Keratinocyte (primary cell): ENCODE data around the gene TMEM45A. TPM values are rescaled to one million over a fixed set of nuclear protein-coding genes. Genes with fewer than 3 reads are reported as not detected.

Experiments used
- DNase-seq: peaks from one replicate; pipeline ENCODE4 v3.0.0-alpha.2; 2011; ENCODE audit warnings: low read depth, missing footprints, low spot score
- FAIRE-seq: peaks from 2 replicates; lab custom pipeline; 2011; peaks lifted over from hg19 to GRCh38; lab: Jason Lieb, UNC
- H2AFZ ChIP-seq: 2 replicates; pipeline ENCODE4 v1.6.0; 2012; ENCODE audit warnings: low read length, control low read depth, inconsistent platforms; ENCODE audit not compliant: control insufficient read depth
- H3K27ac ChIP-seq: 2 replicates; pipeline ENCODE4 v1.5.1; 2011; ENCODE audit warnings: low read length; ENCODE audit not compliant: control insufficient read depth, insufficient read depth
- H3K27me3 ChIP-seq: 3 replicates; pipeline ENCODE4 v1.6.0; 2011; ENCODE audit warnings: low read length; ENCODE audit not compliant: control insufficient read depth, insufficient read depth; ENCODE audit errors: extremely low read depth
- H3K36me3 ChIP-seq, 2 experiments: 2 replicates in 1 of 2; 3 replicates in 1 of 2; pipeline ENCODE4 v1.5.1; 2011; ENCODE audit warnings: low read length in 2 of 2, mild to moderate bottlenecking in 1 of 2; ENCODE audit not compliant: control insufficient read depth in 2 of 2, insufficient read depth in 2 of 2; ENCODE audit errors: extremely low read depth in 1 of 2
- H3K4me1 ChIP-seq: 3 replicates; pipeline ENCODE4 v1.5.1; 2011; ENCODE audit warnings: low read length; ENCODE audit not compliant: control insufficient read depth, insufficient read depth; ENCODE audit errors: extremely low read depth
- H3K4me2 ChIP-seq: 3 replicates; pipeline ENCODE4 v1.6.0; 2011; ENCODE audit warnings: low read depth, low read length; ENCODE audit not compliant: control insufficient read depth, insufficient read depth; ENCODE audit errors: extremely low read depth
- H3K4me3 ChIP-seq, 3 experiments: fragments of 200-600 bp in 1 of 3; sonication (generic) in 1 of 3; 2 replicates in 2 of 3; 3 replicates in 1 of 3; pipeline ENCODE4 v1.5.1; 2011 to 2016; ENCODE audit warnings: low read length in 3 of 3, mild to moderate bottlenecking in 3 of 3, control low read depth in 2 of 3, inconsistent platforms in 1 of 3, low read depth in 1 of 3, mixed read lengths in 1 of 3, mixed run types in 1 of 3, moderate library complexity in 1 of 3; ENCODE audit not compliant: control insufficient read depth in 2 of 3, insufficient read depth in 2 of 3; ENCODE audit errors: extremely low read depth in 1 of 3
- H3K79me2 ChIP-seq: 2 replicates; pipeline ENCODE4 v1.6.0; 2012; ENCODE audit warnings: low read length; ENCODE audit not compliant: control insufficient read depth, insufficient read depth
- H3K9ac ChIP-seq: 3 replicates; pipeline ENCODE4 v1.6.0; 2011; ENCODE audit warnings: low read length; ENCODE audit not compliant: control insufficient read depth, insufficient read depth; ENCODE audit errors: extremely low read depth
- H3K9me1 ChIP-seq: 3 replicates; pipeline ENCODE4 v1.6.0; 2011; ENCODE audit warnings: low read length; ENCODE audit not compliant: control insufficient read depth, insufficient read depth; ENCODE audit errors: extremely low read depth
- H3K9me3 ChIP-seq: 2 replicates; pipeline ENCODE4 v1.5.1; 2012; ENCODE audit warnings: low read depth, low read length; ENCODE audit not compliant: control insufficient read depth
- H4K20me1 ChIP-seq: 3 replicates; pipeline ENCODE4 v1.6.0; 2011; ENCODE audit warnings: low read length; ENCODE audit not compliant: control insufficient read depth, insufficient read depth; ENCODE audit errors: extremely low read depth
- CTCF ChIP-seq, 3 experiments: IDR thresholded peaks in 1 of 3; conservative IDR thresholded peaks in 1 of 3; optimal IDR thresholded peaks in 1 of 3; 2 replicates in 2 of 3; 3 replicates in 1 of 3; pipeline versions ENCODE3 to v1.5.1; 2011; ENCODE audit warnings: low read length in 3 of 3, mild to moderate bottlenecking in 3 of 3, moderate library complexity in 2 of 3, control low read depth in 1 of 3, inconsistent platforms in 1 of 3; ENCODE audit not compliant: insufficient read depth in 2 of 3; ENCODE audit errors: extremely low read depth in 1 of 3
- EZH2 ChIP-seq: IDR thresholded peaks from one replicate; pipeline ENCODE4 v1.6.1; 2012; ENCODE audit warnings: inconsistent platforms, mild to moderate bottlenecking, low read length, moderate library complexity
- dilution Hi-C: fragments of 300-500 bp; cut with MboI; formaldehyde crosslinking; loops from one replicate; pipeline ENCODE4 v1.7.0; 2020; ENCODE audit warnings: low sequenced_read_pairs; ENCODE audit not compliant: extremely low pct_ligation_motif_present
- polyA plus RNA-seq, 5 experiments: library from polyadenylated mRNA; depleted of rRNA in 3 of 5; stranded (reverse) in 3 of 5; stranded (forward) in 1 of 5; unstranded in 1 of 5; fragments of >200 nt; gene quantifications; 1 replicate in 1 of 5; 2 replicates in 3 of 5; 3 replicates in 1 of 5; pipeline versions ENCODE4 v1.2.1 to v1.2.3, GENCODE V29; 2011 to 2012; ENCODE audit warnings: missing spikeins in 2 of 5, low read depth in 1 of 5, low replicate concordance in 1 of 5

The TMEM45A gene
- polyA plus RNA-seq, 1 donor (not counting 4 experiments of a cell fraction or from before 2014, with no cell fraction given), result 57.2 TPM

DNA sequence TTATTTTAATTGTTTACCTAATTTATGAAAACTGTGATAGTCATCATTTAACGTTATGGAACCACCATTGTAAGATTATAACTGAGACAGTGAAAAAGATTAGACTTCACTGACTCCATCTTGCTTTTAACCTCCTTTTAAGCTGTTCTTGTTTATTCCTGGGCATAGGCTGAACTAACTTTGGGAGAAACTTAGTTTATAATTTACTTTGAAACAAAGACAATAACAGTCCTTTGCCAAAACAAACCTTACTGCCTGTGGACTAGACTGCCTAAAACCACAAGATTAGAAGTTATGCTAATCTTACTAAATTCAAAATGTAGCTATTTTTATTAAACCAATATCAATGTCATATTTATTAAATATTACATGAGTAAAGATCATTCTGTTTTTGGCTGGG lies 44.3 kb upstream of the TMEM45A start:
- no peak overlapping the region for H3K9ac ChIP-seq
- no peak overlapping the region for H2AFZ ChIP-seq
- H4K20me1 ChIP-seq, result no peaks in the 10 kb centered on the region
- no peaks in the 10 kb centered on the region for H3K27me3 ChIP-seq
- no peaks in the 10 kb centered on the region for H3K36me3 ChIP-seq
- H3K27ac ChIP-seq, result no peak overlapping the region
- DNase-seq (no peak), FAIRE-seq (no peak)
- no peaks in the 10 kb centered on the region for H3K79me2 ChIP-seq
- H3K4me2 ChIP-seq, result no peak overlapping the region
- H3K9me3 ChIP-seq, result no peaks in the 10 kb centered on the region
- dilution Hi-C loops, result no loop called here
- H3K4me1 ChIP-seq, result no peaks in the 10 kb centered on the region
- H3K4me3 ChIP-seq, result no peak overlapping the region
- no peaks in the 10 kb centered on the region for H3K9me1 ChIP-seq
- no peak for TF ChIP-seq CTCF (optimal IDR thresholded peaks at IDR 0.05 in 1 of 3, IDR thresholded peaks at IDR 0.05 in 1 of 3, conservative IDR thresholded peaks at IDR 0.05 in 1 of 3; ENCODE audit: extremely low read depth in 1 of 3, insufficient read depth in 2 of 3, low read length in 3 of 3)
- TF ChIP-seq EZH2, result no peak

DNA sequence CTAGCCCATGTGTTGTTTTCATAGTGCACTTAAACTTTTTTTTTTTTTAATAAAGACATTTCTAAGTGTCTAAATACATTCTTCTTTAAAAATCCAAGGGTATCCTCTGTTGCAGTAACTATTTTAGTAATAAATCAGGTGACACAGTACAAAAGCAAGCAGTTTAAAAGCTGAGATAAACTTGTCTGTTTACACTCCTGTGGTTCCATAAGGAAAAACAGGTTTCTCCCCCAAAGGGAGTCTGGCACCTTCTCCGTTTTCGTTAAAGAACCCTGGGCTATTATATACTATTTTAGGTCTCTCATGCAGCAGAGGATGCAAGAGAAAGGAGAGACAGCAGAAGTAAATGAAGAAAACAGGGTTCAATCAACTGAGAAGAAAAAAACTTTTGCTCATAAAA lies 43.2 kb upstream of the TMEM45A start:
- Histone ChIP-seq H3K27ac (no peak overlapping the region), H3K79me2 (no peaks in the 10 kb centered on the region), H3K9me1 (no peaks in the 10 kb centered on the region), H3K9ac (no peak overlapping the region), H2AFZ (no peak overlapping the region), H3K4me1 (no peaks in the 10 kb centered on the region), H3K9me3 (no peaks in the 10 kb centered on the region), H3K4me3 (no peak overlapping the region), H4K20me1 (no peaks in the 10 kb centered on the region), H3K36me3 (no peaks in the 10 kb centered on the region), H3K4me2 (no peak overlapping the region), H3K27me3 (no peaks in the 10 kb centered on the region)
- no peak for FAIRE-seq
- no peak for DNase-seq
- TF ChIP-seq EZH2 (no peak), CTCF (optimal IDR thresholded peaks at IDR 0.05 in 1 of 3, IDR thresholded peaks at IDR 0.05 in 1 of 3, conservative IDR thresholded peaks at IDR 0.05 in 1 of 3; ENCODE audit: extremely low read depth in 1 of 3, insufficient read depth in 2 of 3, low read length in 3 of 3) (no peak)
- dilution Hi-C loops, result no loop called here
